ENCODE measurements around the gene AFG3L2. TPM values are rescaled to one million over a fixed set of nuclear protein-coding genes. Genes with fewer than 3 reads are reported as not detected.
A peak's percentile ranks its signal among the peaks of the same experiment; 100 is the strongest.
"Not testable (repeated sequence)": the region's sequence is repeated elsewhere in the genome, so short reads cannot be mapped to it uniquely, and the experiment has no call there.

Gene AFG3L2
- total and polyA plus RNA-seq, 10 donors, result 16.0 to 42.4 (median 33.9) TPM

- Histone ChIP-seq H3K27me3 (replicated peaks in 1 of 7) (peaks cover 0 to 13% (median 0%) of the 10 kb centered on the region in 7 donors), H3K27ac (peak overlapping the region in 2 of 8 donors; percentile 9 to 26), H3K36me3 (no peaks in the 10 kb centered on the region), H3K4me3 (no peak overlapping the region), H3K9me3 (no peaks in the 10 kb centered on the region), H3K4me1 (peaks cover 0 to 26% (median 17%) of the 10 kb centered on the region in 6 donors)
- intact Hi-C loops (cut with DNase I; ENCODE audit: low total_unique reads), result no loop called here
- WGBS, 5 donors, result 81 to 93% (median 87%) methylated on average over 5 of the region's 5 CpGs
- TF ChIP-seq POLR2A (IDR thresholded peaks at IDR 0.05) (no peak), POLR2AphosphoS5 (IDR thresholded peaks at IDR 0.05) (no peak), CTCF (IDR thresholded peaks at IDR 0.05 in 8 of 11, conservative IDR thresholded peaks at IDR 0.05 in 3 of 11) (no peak)
- peak; percentile 23 for DNase-seq
Observed at GRCh38 chr18:12416098-12416729, 39.2 kb upstream of the AFG3L2 start.

GRCh38 chr18:12411456-12411855, 34.4 kb upstream of the AFG3L2 start:
- intact Hi-C loops (cut with DNase I; ENCODE audit: low total_unique reads), result no loop called here
- TF ChIP-seq POLR2A (IDR thresholded peaks at IDR 0.05) (no peak), POLR2AphosphoS5 (IDR thresholded peaks at IDR 0.05) (no peak)
- peaks cover 0 to 15% (median 0%) of the 10 kb centered on the region in 7 donors for H3K27me3 ChIP-seq (replicated peaks in 1 of 7)
- H3K27ac ChIP-seq, result no peak overlapping the region
- peak; percentile 41 for DNase-seq
- H3K9me3 ChIP-seq, result no peaks in the 10 kb centered on the region
- 93 to 98% (median 93%) methylated on average over 2 to 3 of the region's 3 CpGs for WGBS, 5 donors
- no peak overlapping the region for H3K4me3 ChIP-seq
- no peaks in the 10 kb centered on the region for H3K36me3 ChIP-seq
- H3K4me1 ChIP-seq, result peaks cover 0 to 30% (median 23%) of the 10 kb centered on the region in 6 donors

GRCh38 chr18:12410747-12411146, 33.7 kb upstream of the AFG3L2 start:
- H3K9me3 ChIP-seq; H3K36me3 ChIP-seq; H3K27ac ChIP-seq; intact Hi-C loops (cut with DNase I; ENCODE audit: low total_unique reads); H3K4me3 ChIP-seq: not testable (repeated sequence)
- DNase-seq, result peak; percentile 20
- Histone ChIP-seq H3K4me1 (peaks cover 0 to 31% (median 21%) of the 10 kb centered on the region in 6 donors), H3K27me3 (replicated peaks in 1 of 7) (peaks cover 0 to 22% (median 0%) of the 10 kb centered on the region in 7 donors)
- WGBS, 5 donors, result 89 to 94% (median 89%) methylated on average over 9 of the region's 9 CpGs

GRCh38 chr18:12410081-12410481, 33.1 kb upstream of the AFG3L2 start:
- 93 to 96% (median 95%) methylated on average over 9 of the region's 9 CpGs for WGBS, 5 donors
- no peaks in the 10 kb centered on the region for H3K36me3 ChIP-seq
- no peak overlapping the region for H3K4me3 ChIP-seq
- H3K9me3 ChIP-seq, result no peaks in the 10 kb centered on the region
- no peak for TF ChIP-seq CTCF (IDR thresholded peaks at IDR 0.05 in 8 of 11, conservative IDR thresholded peaks at IDR 0.05 in 3 of 11)
- no peak for TF ChIP-seq POLR2AphosphoS5 (IDR thresholded peaks at IDR 0.05)
- TF ChIP-seq POLR2A (IDR thresholded peaks at IDR 0.05), result no peak
- H3K27ac ChIP-seq, result no peak overlapping the region
- peaks cover 0 to 29% (median 0%) of the 10 kb centered on the region in 7 donors for H3K27me3 ChIP-seq (replicated peaks in 1 of 7)
- intact Hi-C loops (cut with DNase I; ENCODE audit: low total_unique reads), result no loop called here
- peaks cover 0 to 26% (median 20%) of the 10 kb centered on the region in 6 donors for H3K4me1 ChIP-seq
- DNase-seq, result peak; percentile 57

GRCh38 chr18:12409469-12409868, 32.4 kb upstream of the AFG3L2 start:
- Histone ChIP-seq H3K27ac (no peak overlapping the region), H3K27me3 (replicated peaks in 1 of 7) (peaks cover 0 to 35% (median 3%) of the 10 kb centered on the region in 7 donors), H3K36me3 (no peaks in the 10 kb centered on the region), H3K9me3 (no peaks in the 10 kb centered on the region), H3K4me1 (peaks cover 0 to 26% (median 20%) of the 10 kb centered on the region in 6 donors), H3K4me3 (no peak overlapping the region)
- intact Hi-C loops (cut with DNase I; ENCODE audit: low total_unique reads), result no loop called here
- WGBS, 5 donors, result 77 to 95% (median 83%) methylated on average over 3 of the region's 3 CpGs
- peak; percentile 23 for DNase-seq
- no peak for TF ChIP-seq POLR2A (IDR thresholded peaks at IDR 0.05)
- no peak for TF ChIP-seq POLR2AphosphoS5 (IDR thresholded peaks at IDR 0.05)
- TF ChIP-seq CTCF (IDR thresholded peaks at IDR 0.05 in 8 of 11, conservative IDR thresholded peaks at IDR 0.05 in 3 of 11), result no peak

Measured in spleen (tissue), 11 donors.